Karpas-422 (cell line): Measurements from ENCODE around the gene R3HDM4. TPM values are rescaled to one million over a fixed set of nuclear protein-coding genes. Genes with fewer than 3 reads are reported as not detected.
"Not testable (repeated sequence)": the region's sequence is repeated elsewhere in the genome, so short reads cannot be mapped to it uniquely, and the experiment has no call there.

Source experiments
- DNase-seq: peaks from one replicate; pipeline ENCODE4 v3.0.0-alpha.2; 2015
- H2AFZ ChIP-seq: fragments of 200-600 bp; sonication (generic); 2 replicates; pipeline ENCODE4 v1.6.1; 2014; ENCODE audit warnings: antibody characterized with exemption, low read length, mixed read lengths
- H3K27ac ChIP-seq: fragments of 200-600 bp; sonication (generic); 2 replicates; pipeline ENCODE4 v1.5.1; 2014; ENCODE audit warnings: mild to moderate bottlenecking, low read length, moderate library complexity
- H3K27me3 ChIP-seq: fragments of 200-600 bp; sonication (generic); 2 replicates; pipeline ENCODE4 v1.6.1; 2014; ENCODE audit warnings: low read length, mixed read lengths
- H3K36me3 ChIP-seq: fragments of 200-600 bp; sonication (generic); 2 replicates; pipeline ENCODE4 v1.6.1; 2014; ENCODE audit warnings: low read length, mixed read lengths; ENCODE audit not compliant: insufficient read depth
- H3K4me1 ChIP-seq: fragments of 200-600 bp; sonication (generic); 2 replicates; pipeline ENCODE4 v1.6.1; 2014; ENCODE audit warnings: mild to moderate bottlenecking, low read length, mixed read lengths
- H3K4me2 ChIP-seq: fragments of 200-600 bp; sonication (generic); 2 replicates; pipeline ENCODE4 v1.6.1; 2014; ENCODE audit warnings: low read length, low read depth, mild to moderate bottlenecking; ENCODE audit not compliant: poor library complexity, severe bottlenecking
- H3K4me3 ChIP-seq: fragments of 200-600 bp; sonication (generic); 2 replicates; pipeline ENCODE4 v1.5.1; 2014; ENCODE audit warnings: mild to moderate bottlenecking, antibody characterized with exemption, low read length, mixed read lengths
- H3K79me2 ChIP-seq: fragments of 200-600 bp; sonication (generic); 2 replicates; pipeline ENCODE4 v1.6.1; 2014; ENCODE audit warnings: mild to moderate bottlenecking, low read length, mixed read lengths
- H3K9ac ChIP-seq: fragments of 200-600 bp; sonication (generic); 2 replicates; pipeline ENCODE4 v1.6.0; 2014; ENCODE audit warnings: low read length
- H3K9me2 ChIP-seq: fragments of 200-600 bp; sonication (generic), shearing (Covaris generic); replicated peaks from 2 replicates; pipeline ENCODE4 v1.6.0; 2014; ENCODE audit warnings: mild to moderate bottlenecking, low read length, moderate library complexity; ENCODE audit not compliant: insufficient read depth
- H3K9me3 ChIP-seq: fragments of 300-700, 200-600 bp; sonication (generic); 2 replicates; pipeline ENCODE4 v1.6.1; 2014; ENCODE audit warnings: low read length, mixed read lengths
- H4K20me1 ChIP-seq: fragments of 200-600 bp; sonication (generic); 2 replicates; pipeline ENCODE4 v1.6.1; 2014; ENCODE audit warnings: mild to moderate bottlenecking, antibody characterized with exemption, low read length, low read depth; ENCODE audit not compliant: insufficient read depth
- total RNA-seq: library from RNA; depleted of rRNA; stranded (reverse); fragments of >200 nt; shearing (Covaris generic); gene quantifications from 2 replicates; pipeline ENCODE4 v1.2.3, GENCODE V29; 2014; ENCODE audit warnings: low replicate concordance; rRNA removed

Gene R3HDM4
- 41.9 and 43.8 TPM in 2 replicates for total RNA-seq

DNA sequence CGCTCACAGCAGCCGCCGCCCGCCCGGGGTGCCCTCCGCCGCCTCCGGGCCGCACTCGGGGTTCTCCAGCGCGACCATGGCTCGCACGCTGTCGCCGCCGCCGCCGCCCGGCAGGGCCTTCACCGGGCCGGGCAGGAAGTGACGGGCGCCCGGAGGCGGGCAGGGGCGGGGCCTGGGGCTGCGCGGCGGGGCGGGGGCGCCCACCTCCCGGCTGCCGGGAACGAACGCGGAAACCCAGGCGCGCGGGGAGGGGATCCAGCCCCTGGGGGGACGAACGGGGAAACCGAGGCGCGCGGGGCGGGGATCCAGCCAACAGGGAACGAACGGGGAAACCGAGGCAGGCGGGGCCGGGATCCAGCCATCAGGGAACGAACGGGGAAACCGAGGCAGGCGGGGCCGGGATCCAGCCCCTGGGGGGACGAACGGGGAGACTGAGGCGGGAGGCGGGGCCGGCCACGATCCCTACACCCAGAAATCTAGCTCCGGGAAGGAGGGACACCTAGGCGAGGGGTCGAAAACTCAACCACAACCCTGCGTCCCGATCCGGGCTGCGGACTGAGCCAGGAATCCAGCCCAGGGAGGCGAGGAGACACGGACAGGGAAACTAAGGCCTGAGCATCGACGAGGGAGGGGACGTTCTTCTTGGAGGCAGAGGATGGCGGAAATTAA, at the start of gene R3HDM4:
Gene R3HDM4, minus strand, starts transcription at position 140 of the 669 bp plus-strand sequence. Its CDS starts 62 bp downstream, at position 78.
- Histone ChIP-seq H3K79me2 (peaks cover 34% of the 10 kb centered on the region), H3K27ac (peak within 1 kb of the TSS; percentile 49; the same call in 1 of the 2 replicates), H4K20me1 (no peaks in the 10 kb centered on the region), H2AFZ (peak within 1 kb of the TSS; percentile 12), H3K9me3 (no peaks in the 10 kb centered on the region), H3K4me3 (peak within 1 kb of the TSS; percentile 95), H3K4me1 (peaks cover 17% of the 10 kb centered on the region), H3K4me2 (peak within 1 kb of the TSS; percentile 86), H3K27me3 (no peaks in the 10 kb centered on the region), H3K36me3 (no peaks in the 10 kb centered on the region), H3K9ac (peak within 1 kb of the TSS; percentile 93), H3K9me2 (no peaks in the 10 kb centered on the region)
- DNase-seq = peak; percentile 87

DNA sequence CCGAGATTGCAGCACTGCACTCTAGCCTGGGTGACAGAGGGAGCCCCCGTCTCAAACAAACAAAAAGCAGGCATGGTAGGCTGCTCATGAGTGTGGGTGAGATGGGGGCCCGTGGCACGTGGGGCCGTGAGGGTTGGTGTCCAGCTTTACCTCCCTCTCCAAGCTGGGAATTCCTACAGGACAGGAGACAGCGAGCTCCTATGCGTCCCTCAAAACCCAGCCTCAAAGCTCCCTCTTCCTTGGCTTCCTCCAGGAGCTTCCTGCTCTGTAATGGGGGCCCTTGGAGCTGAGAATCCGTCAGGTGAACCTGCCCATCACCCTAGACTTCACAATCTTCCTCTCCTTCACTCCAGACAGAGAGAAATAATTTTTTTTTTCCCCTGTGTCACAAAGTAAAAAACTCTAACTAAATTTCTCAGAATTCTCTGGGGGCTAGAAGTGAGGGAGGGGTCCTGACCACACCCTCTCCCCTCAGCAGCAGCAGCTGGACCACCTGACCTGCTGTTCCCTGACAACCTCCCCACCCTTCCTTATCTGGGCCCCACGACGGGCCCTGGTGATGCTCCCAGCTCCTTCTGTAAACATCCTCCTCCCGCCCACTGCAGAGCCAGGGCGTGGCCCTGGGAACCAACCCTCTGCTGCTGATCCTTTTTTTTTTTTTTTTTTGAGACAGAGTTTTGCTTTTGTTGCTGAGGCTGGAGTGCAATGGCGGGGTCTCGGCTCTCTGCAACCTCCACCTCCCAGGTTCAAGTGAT, 49.0 kb upstream of the R3HDM4 start:
- no peak overlapping the region for H3K4me2 ChIP-seq

GRCh38 chr19:960601-960938, 47.6 kb upstream of the R3HDM4 start:
- no peak overlapping the region for H3K9ac ChIP-seq
- no peak overlapping the region for H3K4me2 ChIP-seq

More for the DNA sequence above, 49.0 kb upstream of the R3HDM4 start:
- no peak overlapping the region for H3K4me3 ChIP-seq
- no peak overlapping the region for H3K27ac ChIP-seq
- no peaks in the 10 kb centered on the region for H3K27me3 ChIP-seq
- no peaks in the 10 kb centered on the region for H3K36me3 ChIP-seq
- DNase-seq = no peak
- no peaks in the 10 kb centered on the region for H3K9me3 ChIP-seq
- no peaks in the 10 kb centered on the region for H4K20me1 ChIP-seq
- no peaks in the 10 kb centered on the region for H3K9me2 ChIP-seq
- H3K79me2 ChIP-seq = no peaks in the 10 kb centered on the region
- no peaks in the 10 kb centered on the region for H3K4me1 ChIP-seq
- H3K9ac ChIP-seq = no peak overlapping the region
- H2AFZ ChIP-seq = no peak overlapping the region

GRCh38 chr19:960020-960419, 47.0 kb upstream of the R3HDM4 start:
- no peak overlapping the region for H2AFZ ChIP-seq
- no peaks in the 10 kb centered on the region for H3K27me3 ChIP-seq
- H3K4me3 ChIP-seq = no peak overlapping the region
- H3K27ac ChIP-seq = no peak overlapping the region
- H3K4me1 ChIP-seq = peaks cover under 1% of the 10 kb centered on the region; the same call in 1 of the 2 replicates
- H3K79me2 ChIP-seq = no peaks in the 10 kb centered on the region
- H3K36me3 ChIP-seq = no peaks in the 10 kb centered on the region
- no peak overlapping the region for H3K9ac ChIP-seq
- no peaks in the 10 kb centered on the region for H4K20me1 ChIP-seq
- DNase-seq = no peak
- no peaks in the 10 kb centered on the region for H3K9me3 ChIP-seq
- no peak overlapping the region for H3K4me2 ChIP-seq
- no peaks in the 10 kb centered on the region for H3K9me2 ChIP-seq

More at GRCh38 chr19:960601-960938, 47.6 kb upstream of the R3HDM4 start:
- Histone ChIP-seq H3K36me3 (no peaks in the 10 kb centered on the region), H3K9me2 (no peaks in the 10 kb centered on the region), H4K20me1 (no peaks in the 10 kb centered on the region), H3K79me2 (no peaks in the 10 kb centered on the region), H3K4me3 (no peak overlapping the region), H3K27me3 (no peaks in the 10 kb centered on the region), H2AFZ (no peak overlapping the region), H3K4me1 (no peaks in the 10 kb centered on the region), H3K9me3 (no peaks in the 10 kb centered on the region), H3K27ac (no peak overlapping the region)
- no peak for DNase-seq

DNA sequence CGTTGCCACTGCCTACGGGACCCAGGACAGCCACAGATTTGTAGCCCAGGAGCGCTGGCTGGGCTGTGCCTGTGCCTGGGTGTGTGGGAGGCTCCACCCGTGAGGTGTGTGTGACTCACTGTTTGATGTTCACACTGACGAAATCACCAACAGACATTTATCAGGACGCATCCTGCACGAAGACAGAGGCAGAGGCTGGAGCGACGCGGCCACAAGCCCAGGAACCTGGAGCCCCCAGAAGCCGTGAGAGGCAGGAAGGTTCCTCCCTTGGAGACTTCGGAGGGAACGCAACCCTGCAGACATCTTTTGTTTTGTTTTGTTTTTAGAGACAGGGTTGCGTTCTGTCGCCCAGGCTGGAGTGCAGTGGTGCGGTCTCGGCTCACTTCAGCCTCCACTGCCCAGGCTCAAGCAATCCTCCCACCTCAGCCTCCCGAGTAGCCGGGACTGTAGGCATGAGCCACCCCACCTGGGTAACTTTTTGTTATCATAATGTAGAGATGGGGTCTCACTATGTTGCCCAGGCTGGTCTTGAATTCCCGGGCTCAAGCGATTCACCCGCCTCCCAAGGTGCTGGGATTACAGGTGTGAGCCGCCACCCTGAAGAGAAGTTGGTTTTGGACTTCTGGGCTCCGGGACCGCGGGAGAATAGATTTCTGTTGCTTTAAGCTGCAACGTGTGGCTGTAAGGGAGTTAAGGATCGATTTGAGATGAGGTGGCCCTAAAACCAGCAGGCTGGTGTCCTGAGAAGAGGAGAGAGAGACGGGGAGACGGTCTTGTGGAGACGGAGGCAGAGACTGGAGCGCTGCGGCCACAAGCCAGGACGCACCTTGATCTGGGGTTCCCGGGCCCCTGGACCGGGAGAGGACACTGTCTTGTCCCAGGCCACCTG, 46.2 kb upstream of the R3HDM4 start:
- Histone ChIP-seq H3K9ac (no peak overlapping the region), H3K4me2 (no peak overlapping the region), H3K27me3 (no peaks in the 10 kb centered on the region), H3K4me3 (no peak overlapping the region), H2AFZ (no peak overlapping the region), H4K20me1 (0 out of 2 replicates have a peak, but pooled peaks cover 3% of the 10 kb centered on the region), H3K9me3 (no peaks in the 10 kb centered on the region), H3K9me2 (no peaks in the 10 kb centered on the region), H3K4me1 (peaks cover 3% of the 10 kb centered on the region; the same call in 1 of the 2 replicates), H3K36me3 (no peaks in the 10 kb centered on the region), H3K79me2 (no peaks in the 10 kb centered on the region), H3K27ac (no peak overlapping the region)
- no peak for DNase-seq

- not testable (repeated sequence) for H2AFZ ChIP-seq, H3K27me3 ChIP-seq, H3K4me3 ChIP-seq, DNase-seq, H3K4me1 ChIP-seq, H3K4me2 ChIP-seq, H3K27ac ChIP-seq, H3K36me3 ChIP-seq, H3K9ac ChIP-seq, H3K79me2 ChIP-seq, H3K9me2 ChIP-seq, H4K20me1 ChIP-seq, H3K9me3 ChIP-seq
Measured at GRCh38 chr19:957578-957977, 44.6 kb upstream of the R3HDM4 start.

- no peaks in the 10 kb centered on the region for H3K27me3 ChIP-seq
- no peak overlapping the region for H3K27ac ChIP-seq
- H3K4me1 ChIP-seq = peaks cover 7% of the 10 kb centered on the region; the same call in 1 of the 2 replicates
- H3K9me3 ChIP-seq = no peaks in the 10 kb centered on the region
- no peaks in the 10 kb centered on the region for H3K9me2 ChIP-seq
- no peak overlapping the region for H3K4me2 ChIP-seq
- H4K20me1 ChIP-seq = 0 out of 2 replicates have a peak, but pooled peaks cover 10% of the 10 kb centered on the region
- no peak overlapping the region for H3K4me3 ChIP-seq
- no peak overlapping the region for H2AFZ ChIP-seq
- DNase-seq = no peak
- H3K9ac ChIP-seq = no peak overlapping the region
- H3K36me3 ChIP-seq = no peaks in the 10 kb centered on the region
- H3K79me2 ChIP-seq = no peaks in the 10 kb centered on the region
Measured at GRCh38 chr19:956766-957440, 43.9 kb upstream of the R3HDM4 start.
